T-helper 22 cell (primary cell): ENCODE results near the gene IL12A.

Source experiments
- DNase-seq: peaks from one replicate; pipeline ENCODE4 v3.0.0-alpha.2; 2020; ENCODE audit warnings: low read depth

IL12A gene

GRCh38 chr3:159989973-159990846 lies 1.6 kb downstream of the IL12A start:
- no peak for DNase-seq

GRCh38 chr3:159991591-159991990 lies 3.0 kb downstream of the IL12A start:
- DNase-seq, result no peak

GRCh38 chr3:159992589-159992988 lies 4.0 kb downstream of the IL12A start:
- no peak for DNase-seq

- DNase-seq, result no peak
Observed at GRCh38 chr3:159994182-159994581, 5.5 kb downstream of the IL12A start.

- DNase-seq, result no peak
Observed at GRCh38 chr3:159995091-159995490, 6.5 kb downstream of the IL12A start.

GRCh38 chr3:159996018-159996417 lies 7.4 kb downstream of the IL12A start:
- DNase-seq, result no peak

- no peak for DNase-seq
Observed at GRCh38 chr3:159996959-159997358, 8.3 kb downstream of the IL12A start.

- DNase-seq, result no peak
Observed at GRCh38 chr3:160001148-160001760, 12.6 kb downstream of the IL12A start.

GRCh38 chr3:160001850-160002623 lies 13.4 kb downstream of the IL12A start:
- DNase-seq, result no peak

- no peak for DNase-seq
Observed at GRCh38 chr3:160003520-160004128, 15.0 kb downstream of the IL12A start.

GRCh38 chr3:160005004-160005403 lies 16.4 kb downstream of the IL12A start:
- DNase-seq, result no peak

GRCh38 chr3:160006282-160007163 lies 17.9 kb downstream of the IL12A start:
- no peak for DNase-seq

- DNase-seq, result no peak
Observed at GRCh38 chr3:160008961-160009360, 20.3 kb downstream of the IL12A start.

- DNase-seq, result no peak
Observed at GRCh38 chr3:160009525-160009924, 20.9 kb downstream of the IL12A start.

- no peak for DNase-seq
Observed at GRCh38 chr3:160010578-160010977, 21.9 kb downstream of the IL12A start.

- no peak for DNase-seq
Observed at GRCh38 chr3:160012108-160012507, 23.5 kb downstream of the IL12A start.

GRCh38 chr3:160016972-160017371 lies 28.3 kb downstream of the IL12A start:
- no peak for DNase-seq

GRCh38 chr3:160018959-160019358 lies 30.3 kb downstream of the IL12A start:
- no peak for DNase-seq

GRCh38 chr3:160020057-160020711 lies 31.5 kb downstream of the IL12A start:
- DNase-seq, result no peak

- no peak for DNase-seq
Observed at GRCh38 chr3:160022068-160022467, 33.4 kb downstream of the IL12A start.

GRCh38 chr3:160023476-160023875 lies 34.8 kb downstream of the IL12A start:
- no peak for DNase-seq
